HEK293 (cell line): ENCODE data around the gene TACR2.

Experiments used
- GLIS2 ChIP-seq: fragments of 450-650 bp; formaldehyde crosslinking; IDR thresholded peaks from 2 replicates; pipeline ENCODE4 v1.5.1; 2016; ENCODE audit warnings: missing biosample characterization, missing genetic modification characterization
- ZNF274 ChIP-seq, 2 experiments: fragments of 200-500 bp in 1 of 2; fragments of 450-650 bp in 1 of 2; sonication (Bioruptor generic) in 1 of 2; formaldehyde crosslinking in 1 of 2; IDR thresholded peaks; 2 replicates each; pipeline versions ENCODE4 v1.5.1 to v1.6.1; 2014 to 2016; ENCODE audit warnings: borderline replicate concordance in 1 of 2, inconsistent platforms in 1 of 2, low read length in 1 of 2, missing biosample characterization in 1 of 2, missing genetic modification characterization in 1 of 2
- TF ChIP-seq, protein P1 (sequence below): fragments of 450-650 bp; formaldehyde crosslinking; IDR thresholded peaks from 2 replicates; pipeline ENCODE4 v1.5.1; 2016; ENCODE audit warnings: missing biosample characterization, missing genetic modification characterization

- no peak for TF ChIP-seq GLIS2 (tag by site-specific recombination)
- TF ChIP-seq ZNF274 (IDR thresholded peaks at IDR 0.05; ENCODE audit: low read length), result no peak
- TF ChIP-seq ZNF274 (tag by site-specific recombination; IDR thresholded peaks at IDR 0.05; ENCODE audit: borderline replicate concordance), result no peak
- TF ChIP-seq, protein P1, sequence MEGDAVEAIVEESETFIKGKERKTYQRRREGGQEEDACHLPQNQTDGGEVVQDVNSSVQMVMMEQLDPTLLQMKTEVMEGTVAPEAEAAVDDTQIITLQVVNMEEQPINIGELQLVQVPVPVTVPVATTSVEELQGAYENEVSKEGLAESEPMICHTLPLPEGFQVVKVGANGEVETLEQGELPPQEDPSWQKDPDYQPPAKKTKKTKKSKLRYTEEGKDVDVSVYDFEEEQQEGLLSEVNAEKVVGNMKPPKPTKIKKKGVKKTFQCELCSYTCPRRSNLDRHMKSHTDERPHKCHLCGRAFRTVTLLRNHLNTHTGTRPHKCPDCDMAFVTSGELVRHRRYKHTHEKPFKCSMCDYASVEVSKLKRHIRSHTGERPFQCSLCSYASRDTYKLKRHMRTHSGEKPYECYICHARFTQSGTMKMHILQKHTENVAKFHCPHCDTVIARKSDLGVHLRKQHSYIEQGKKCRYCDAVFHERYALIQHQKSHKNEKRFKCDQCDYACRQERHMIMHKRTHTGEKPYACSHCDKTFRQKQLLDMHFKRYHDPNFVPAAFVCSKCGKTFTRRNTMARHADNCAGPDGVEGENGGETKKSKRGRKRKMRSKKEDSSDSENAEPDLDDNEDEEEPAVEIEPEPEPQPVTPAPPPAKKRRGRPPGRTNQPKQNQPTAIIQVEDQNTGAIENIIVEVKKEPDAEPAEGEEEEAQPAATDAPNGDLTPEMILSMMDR (tag by site-specific recombination), result no peak
Observed at GRCh38 chr10:69358148-69358795, 58.4 kb downstream of the TACR2 start.
